Effector memory CD4-positive, alpha-beta T cell (primary cell): ENCODE results near the gene ATP5ME.
"Not testable (repeated sequence)": the region's sequence is repeated elsewhere in the genome, so short reads cannot be mapped to it uniquely, and the experiment has no call there.

Experiments used
- DNase-seq, 3 donors: peaks; one replicate each; pipeline ENCODE4 v3.0.0-alpha.2; 2020
- H3K27ac ChIP-seq: 2 replicates; pipeline ENCODE4 v1.7.0; 2013; ENCODE audit warnings: mild to moderate bottlenecking, low read length, moderate library complexity; ENCODE audit not compliant: insufficient read depth, poor library complexity, severe bottlenecking
- H3K27me3 ChIP-seq: replicated peaks from 2 replicates; pipeline ENCODE4 v1.7.0; 2013; ENCODE audit warnings: mild to moderate bottlenecking, low read length; ENCODE audit not compliant: insufficient read depth, control insufficient read depth, poor library complexity, severe bottlenecking
- H3K36me3 ChIP-seq: 2 replicates; pipeline ENCODE4 v1.7.0; 2013; ENCODE audit warnings: mild to moderate bottlenecking, low read length, moderate library complexity; ENCODE audit not compliant: control insufficient read depth, insufficient read depth
- H3K4me1 ChIP-seq: 2 replicates; pipeline ENCODE4 v1.7.0; 2013; ENCODE audit warnings: low read length, mild to moderate bottlenecking; ENCODE audit not compliant: control insufficient read depth, insufficient read depth, poor library complexity, severe bottlenecking
- H3K4me3 ChIP-seq: 2 replicates; pipeline ENCODE4 v1.7.0; 2013; ENCODE audit warnings: low read length, low read depth, mild to moderate bottlenecking; ENCODE audit not compliant: insufficient read depth, poor library complexity, severe bottlenecking
- H3K9me3 ChIP-seq: 2 replicates; pipeline ENCODE4 v1.7.0; 2013; ENCODE audit warnings: mild to moderate bottlenecking, low read length, moderate library complexity; ENCODE audit not compliant: control insufficient read depth

Gene ATP5ME

DNA sequence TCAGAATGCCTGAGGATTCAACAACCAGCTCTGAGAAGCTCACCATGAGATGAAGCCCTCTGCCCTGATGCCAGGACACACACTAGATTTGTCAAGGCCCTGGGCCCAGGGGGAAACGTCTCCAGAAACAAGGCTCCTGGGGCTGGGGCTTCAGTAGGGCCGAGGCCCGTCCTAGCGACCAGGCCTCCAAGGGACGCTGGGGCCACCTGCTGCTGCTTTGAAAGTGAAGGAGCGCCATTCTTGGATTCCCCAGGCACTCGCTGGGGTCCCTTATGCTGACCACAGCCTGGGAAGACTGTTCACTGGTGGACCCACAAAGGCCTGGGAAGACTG is 24.8 kb downstream of the ATP5ME start:
- H3K9me3 ChIP-seq: no peaks in the 10 kb centered on the region
- H3K4me1 ChIP-seq: no peaks in the 10 kb centered on the region
- no peaks in the 10 kb centered on the region for H3K27me3 ChIP-seq
- no peak overlapping the region for H3K4me3 ChIP-seq
- no peaks in the 10 kb centered on the region for H3K36me3 ChIP-seq
- DNase-seq: no peak
- H3K27ac ChIP-seq: no peak overlapping the region

DNA sequence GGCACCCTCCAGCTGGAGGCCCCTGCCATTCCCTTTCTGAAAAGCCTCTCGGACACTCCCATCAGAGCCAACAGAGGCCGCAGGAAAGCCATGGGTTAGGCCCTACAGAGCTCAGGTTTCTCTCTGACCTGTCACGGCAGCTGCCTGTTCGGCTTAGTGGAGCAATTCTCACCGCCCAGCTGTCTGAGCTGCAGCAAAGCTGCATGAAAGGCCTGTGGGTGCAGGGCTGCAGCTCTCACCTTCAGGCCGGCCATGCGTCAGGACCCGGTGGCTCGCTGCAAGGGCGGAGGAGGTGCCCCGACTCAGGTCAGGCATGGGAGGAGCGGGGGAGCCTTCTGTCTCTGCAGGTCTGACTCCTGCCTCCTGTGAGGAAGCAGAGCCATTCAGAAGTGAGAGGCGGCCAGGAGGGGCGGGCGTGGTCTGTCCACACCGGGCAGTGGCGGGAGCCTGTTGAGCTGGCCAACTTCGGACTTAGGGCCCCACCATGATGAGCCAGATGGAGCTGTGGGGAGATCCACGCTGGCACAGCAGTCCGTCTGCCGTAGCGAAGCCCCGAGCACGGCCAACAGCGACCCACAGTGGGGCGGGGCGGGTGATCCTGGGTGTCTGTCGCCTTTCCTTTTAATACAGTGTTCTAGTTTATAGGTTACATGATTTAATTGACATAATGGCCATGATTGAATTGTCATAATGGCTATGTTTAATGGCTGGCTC is 25.3 kb downstream of the ATP5ME start:
- no peaks in the 10 kb centered on the region for H3K27me3 ChIP-seq
- H3K4me3 ChIP-seq: no peak overlapping the region
- no peak overlapping the region for H3K27ac ChIP-seq
- DNase-seq: no peak
- no peaks in the 10 kb centered on the region for H3K36me3 ChIP-seq
- H3K4me1 ChIP-seq: no peaks in the 10 kb centered on the region
- H3K9me3 ChIP-seq: no peaks in the 10 kb centered on the region

DNA sequence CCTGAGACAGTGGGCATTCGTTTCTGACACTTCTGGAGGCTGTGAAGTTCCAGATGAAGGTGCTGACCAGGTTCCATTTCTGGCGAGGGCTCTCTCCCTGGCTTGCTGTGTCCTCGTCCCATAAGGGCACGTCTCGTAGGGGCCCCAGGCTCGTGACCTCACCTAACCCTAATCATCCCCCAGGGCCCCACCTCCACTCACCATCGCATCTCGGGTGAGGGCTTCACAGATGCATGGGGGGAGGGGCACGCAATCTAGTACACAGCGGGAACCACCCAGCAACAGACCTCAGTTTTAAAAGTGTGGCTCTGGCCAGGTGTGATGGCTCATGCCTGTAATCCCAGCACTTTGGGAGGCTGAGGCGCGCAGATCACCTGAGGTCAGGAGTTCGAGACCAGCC is 26.6 kb downstream of the ATP5ME start:
- no peak for DNase-seq

DNA sequence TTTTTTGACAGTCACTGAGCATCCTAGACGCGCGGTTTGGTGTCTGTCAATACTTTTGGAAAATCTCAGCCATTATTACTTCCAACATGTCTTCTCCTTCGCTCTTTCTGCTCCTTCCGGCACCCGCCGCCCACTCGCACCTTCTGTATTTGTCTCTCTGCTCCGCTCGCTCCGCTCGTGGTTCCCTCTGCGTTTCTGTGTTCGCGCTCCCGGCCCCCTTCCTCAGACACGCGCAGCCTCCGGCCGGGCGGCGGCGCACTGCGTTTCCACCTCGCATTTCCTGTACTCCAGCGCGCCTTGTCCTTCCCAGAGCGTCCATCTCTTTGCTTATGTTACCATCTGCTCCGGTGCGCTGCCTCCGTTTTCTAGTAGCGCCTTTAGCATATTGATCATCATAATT is 27.6 kb downstream of the ATP5ME start:
- Histone ChIP-seq H3K27me3 (no peaks in the 10 kb centered on the region), H3K4me1 (no peaks in the 10 kb centered on the region), H3K9me3 (no peaks in the 10 kb centered on the region), H3K4me3 (peak overlapping the region; percentile 18), H3K36me3 (no peaks in the 10 kb centered on the region), H3K27ac (no peak overlapping the region)
- no peak for DNase-seq

More for the DNA sequence above, 26.6 kb downstream of the ATP5ME start:
- Histone ChIP-seq H3K27ac (no peak overlapping the region), H3K4me1 (no peaks in the 10 kb centered on the region), H3K36me3 (no peaks in the 10 kb centered on the region), H3K27me3 (no peaks in the 10 kb centered on the region), H3K4me3 (no peak overlapping the region), H3K9me3 (no peaks in the 10 kb centered on the region)

DNA sequence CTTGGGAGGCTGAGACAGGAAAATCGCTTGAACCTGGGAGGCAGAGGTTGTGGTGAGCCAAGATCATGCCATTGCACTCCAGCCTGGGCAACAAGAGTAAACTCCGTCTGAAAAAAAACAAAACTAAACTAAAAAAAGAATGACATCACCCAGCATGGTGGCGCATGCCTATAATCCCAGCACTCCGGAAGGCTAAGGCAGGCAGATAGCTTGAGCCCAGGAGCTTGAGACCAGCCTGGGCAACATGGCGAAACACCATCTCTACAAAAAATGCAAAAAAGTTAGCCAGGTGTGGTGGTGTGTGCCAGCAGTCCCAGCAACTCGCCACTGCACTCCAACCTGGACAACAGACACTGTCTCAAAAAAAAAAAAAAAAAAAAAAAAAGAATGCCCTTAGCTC is 31.7 kb downstream of the ATP5ME start:
- H3K9me3 ChIP-seq, H3K4me1 ChIP-seq, H3K27me3 ChIP-seq, DNase-seq, H3K36me3 ChIP-seq, H3K4me3 ChIP-seq, H3K27ac ChIP-seq: not testable (repeated sequence)

DNA sequence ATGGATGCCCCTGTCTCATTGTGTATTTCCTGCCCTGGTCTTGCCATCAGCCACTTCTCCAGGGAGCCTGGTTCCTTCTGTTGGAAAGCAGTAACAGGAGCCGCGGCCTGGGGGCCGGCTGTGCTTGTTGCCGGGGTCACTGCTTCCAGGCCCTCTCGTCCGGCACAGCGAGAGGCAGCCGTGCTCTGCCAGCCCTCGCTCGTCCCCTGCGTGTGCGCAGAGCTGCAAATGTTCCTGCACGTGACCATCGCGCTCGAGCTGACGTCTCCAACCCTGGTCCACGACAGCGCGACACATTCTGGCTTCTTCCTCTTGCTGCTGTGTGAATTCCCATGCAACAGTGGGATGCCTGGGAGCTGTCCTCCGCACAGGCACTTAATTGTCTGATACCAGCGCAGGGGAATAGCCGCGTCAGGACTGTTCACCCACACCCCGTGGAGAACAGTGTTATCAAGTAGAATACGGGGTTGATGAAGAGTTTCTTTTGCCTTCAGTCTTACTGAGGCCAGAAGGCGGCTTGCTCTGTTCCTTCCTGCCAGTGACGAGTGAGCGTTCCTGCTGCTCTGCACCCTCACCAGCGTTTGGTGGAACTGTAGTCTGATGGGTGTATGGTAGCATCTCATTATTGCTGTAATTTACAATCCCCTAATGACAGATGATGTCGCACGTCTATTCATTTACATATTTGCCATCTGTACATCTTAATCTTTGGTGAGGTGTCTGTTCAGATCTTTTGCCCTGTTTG is 36.4 kb downstream of the ATP5ME start:
- Histone ChIP-seq H3K36me3 (no peaks in the 10 kb centered on the region), H3K27me3 (no peaks in the 10 kb centered on the region), H3K4me3 (no peak overlapping the region), H3K4me1 (no peaks in the 10 kb centered on the region), H3K27ac (no peak overlapping the region), H3K9me3 (no peaks in the 10 kb centered on the region)
- DNase-seq: no peak

DNA sequence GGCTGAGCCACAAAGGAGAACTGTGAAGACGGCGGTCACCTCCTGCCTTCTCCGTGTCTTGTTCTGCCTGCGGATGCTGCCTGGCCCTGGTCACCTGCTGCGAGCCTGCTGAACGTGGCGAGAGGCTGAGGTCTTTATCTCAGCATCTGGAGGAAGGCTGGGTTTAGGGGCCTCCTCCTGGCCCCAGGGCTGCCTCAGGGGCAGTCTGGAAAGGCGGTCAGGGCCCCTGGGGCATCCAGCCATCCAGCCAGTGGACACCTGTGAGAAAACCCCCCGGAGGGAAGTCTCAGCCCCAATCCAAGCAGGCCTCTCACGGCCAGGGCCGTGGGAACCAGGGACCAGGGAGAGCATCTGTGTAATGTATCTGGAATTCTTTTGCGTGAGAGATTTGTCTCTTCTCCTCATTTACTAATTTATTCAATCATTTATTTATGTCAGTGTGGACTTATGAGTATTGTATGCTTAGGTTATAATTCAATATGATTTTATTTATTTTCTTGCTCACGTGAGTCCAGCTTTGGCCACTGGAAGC is 37.4 kb downstream of the ATP5ME start:
- Histone ChIP-seq H3K9me3 (no peaks in the 10 kb centered on the region), H3K4me1 (no peaks in the 10 kb centered on the region), H3K27ac (no peak overlapping the region), H3K4me3 (no peak overlapping the region), H3K36me3 (no peaks in the 10 kb centered on the region), H3K27me3 (no peaks in the 10 kb centered on the region)
- no peak for DNase-seq

DNA sequence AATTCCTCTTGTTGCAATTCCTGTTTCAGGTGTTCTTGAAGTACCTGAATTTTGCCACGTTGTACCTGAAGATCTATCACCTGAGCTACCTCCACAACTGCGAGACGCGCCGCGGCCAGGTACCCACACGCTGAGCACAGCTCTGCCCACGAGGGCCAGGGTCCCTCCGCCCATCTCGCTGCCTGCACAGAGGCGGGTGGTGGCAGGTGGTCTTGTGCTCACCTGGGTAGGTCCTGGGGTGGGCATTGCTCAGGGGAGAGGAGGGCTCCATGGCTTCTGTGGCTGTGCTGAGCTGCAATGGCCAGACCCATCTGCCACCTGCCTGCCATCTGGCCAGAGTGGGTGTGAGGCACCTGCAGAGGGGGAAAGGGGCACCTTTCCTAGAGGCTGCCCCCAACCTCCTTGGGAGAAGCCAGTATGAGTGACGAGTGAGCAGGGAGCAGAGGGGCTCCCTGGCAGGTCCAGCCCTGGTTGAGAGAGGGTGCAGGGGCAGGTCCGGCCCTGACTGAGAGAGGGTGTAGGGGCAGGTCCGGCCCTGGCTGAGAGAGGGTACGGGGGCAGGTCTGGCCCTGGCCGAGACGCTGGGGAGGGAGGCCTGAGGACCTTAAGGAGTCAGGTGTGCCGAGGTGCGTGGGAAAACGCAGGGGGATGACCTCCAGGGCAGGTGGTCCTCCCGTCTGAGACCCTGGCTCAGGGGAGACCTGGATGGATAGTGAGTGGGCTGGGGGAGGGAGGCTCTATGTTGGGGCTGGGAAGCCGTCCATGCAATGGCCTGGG is 38.0 kb downstream of the ATP5ME start:
- H3K9me3 ChIP-seq: no peaks in the 10 kb centered on the region
- H3K4me3 ChIP-seq: no peak overlapping the region
- DNase-seq: no peak
- no peaks in the 10 kb centered on the region for H3K27me3 ChIP-seq
- H3K27ac ChIP-seq: no peak overlapping the region
- H3K36me3 ChIP-seq: no peaks in the 10 kb centered on the region
- no peaks in the 10 kb centered on the region for H3K4me1 ChIP-seq

DNA sequence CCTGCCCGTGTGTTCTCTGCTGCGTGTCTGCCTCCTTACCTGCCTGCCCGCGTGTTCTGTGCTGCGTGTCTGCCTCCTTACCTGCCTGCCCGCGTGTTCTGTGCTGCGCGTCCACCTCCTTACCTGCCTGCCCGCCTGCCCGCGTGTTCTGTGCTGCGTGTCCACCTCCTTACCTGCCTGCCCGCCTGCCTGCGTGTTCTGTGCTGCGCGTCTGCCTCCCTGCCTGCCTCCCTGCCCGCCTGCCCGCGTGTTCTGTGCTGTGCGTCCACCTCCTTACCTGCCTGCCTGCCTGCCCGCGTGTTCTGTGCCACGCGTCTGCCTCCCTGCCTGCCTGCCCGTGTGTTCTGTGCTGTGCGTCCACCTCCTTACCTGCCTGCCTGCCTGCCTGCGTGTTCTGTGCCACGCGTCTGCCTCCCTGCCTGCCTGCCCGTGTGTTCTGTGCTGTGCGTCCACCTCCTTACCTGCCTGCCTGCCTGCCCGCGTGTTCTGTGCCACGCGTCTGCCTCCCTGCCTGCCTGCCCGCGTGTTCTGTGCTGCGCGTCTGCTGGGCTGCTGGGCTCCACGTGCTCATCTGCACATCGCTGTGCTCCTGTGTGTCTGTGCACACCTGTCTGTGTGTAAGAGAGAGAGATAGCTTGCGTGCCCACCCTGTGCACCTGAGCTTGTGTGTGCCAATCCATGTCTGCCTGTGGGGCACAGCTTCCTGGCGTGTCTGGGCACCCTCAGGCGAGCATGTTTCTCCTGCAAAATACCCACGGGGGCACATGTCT is 38.8 kb downstream of the ATP5ME start:
- H3K4me3 ChIP-seq, DNase-seq, H3K36me3 ChIP-seq, H3K27me3 ChIP-seq, H3K4me1 ChIP-seq, H3K27ac ChIP-seq, H3K9me3 ChIP-seq: not testable (repeated sequence)
